Spleen (tissue), 11 donors: ENCODE results near the gene ARID1A. TPM values are rescaled to one million over a fixed set of nuclear protein-coding genes. Genes with fewer than 3 reads are reported as not detected.

Experiments
- DNase-seq: peaks from one replicate; pipeline ENCODE4 v3.0.0-alpha.2; 2020
- H3K27ac ChIP-seq, 8 donors: fragments of 200-600 bp; sonication (generic) in 7 of 8; 1 replicate in 4 of 8; 2 replicates in 4 of 8; pipeline versions ENCODE4 v1.5.0 to v1.8.0; 2016 to 2021; ENCODE audit warnings: inconsistent platforms in 4 of 8, mild to moderate bottlenecking in 4 of 8, moderate library complexity in 1 of 8
- H3K27me3 ChIP-seq, 7 donors: fragments of 200-600 bp; sonication (generic) in 6 of 7; replicated peaks in 1 of 7; 1 replicate in 4 of 7; 2 replicates in 3 of 7; pipeline versions ENCODE4 v1.5.0 to v1.8.0; 2016 to 2021; ENCODE audit warnings: inconsistent platforms in 3 of 7, mild to moderate bottlenecking in 1 of 7
- H3K36me3 ChIP-seq, 6 donors: fragments of 200-600 bp; sonication (generic) in 5 of 6; 1 replicate in 4 of 6; 2 replicates in 2 of 6; pipeline versions ENCODE4 v1.5.0 to v1.8.0; 2016 to 2021; ENCODE audit warnings: inconsistent platforms in 2 of 6
- H3K4me1 ChIP-seq, 6 donors: fragments of 200-600 bp; sonication (generic) in 5 of 6; 1 replicate in 3 of 6; 2 replicates in 3 of 6; pipeline versions ENCODE4 v1.5.0 to v1.8.0; 2016 to 2021; ENCODE audit warnings: inconsistent platforms in 3 of 6
- H3K4me3 ChIP-seq, 8 donors: fragments of 200-600 bp; sonication (generic) in 7 of 8; 1 replicate in 4 of 8; 2 replicates in 4 of 8; pipeline versions ENCODE4 v1.5.0 to v1.8.0; 2016 to 2021; ENCODE audit warnings: inconsistent platforms in 4 of 8, mild to moderate bottlenecking in 4 of 8, moderate library complexity in 2 of 8
- H3K9me3 ChIP-seq, 8 donors: fragments of 200-600 bp; sonication (generic) in 7 of 8; 1 replicate in 4 of 8; 2 replicates in 4 of 8; pipeline versions ENCODE4 v1.5.0 to v1.8.0; 2016 to 2021; ENCODE audit warnings: inconsistent platforms in 4 of 8
- CTCF ChIP-seq, 11 experiments: fragments of 200-600 bp in 7 of 11; fragments of 450-650 bp in 4 of 11; sonication (generic) in 4 of 11; IDR thresholded peaks in 8 of 11; conservative IDR thresholded peaks in 3 of 11; 1 replicate in 7 of 11; 2 replicates in 4 of 11; pipeline versions ENCODE4 v1.4.0 to v1.8.0; 2016 to 2021; ENCODE audit warnings: antibody characterized with exemption in 11 of 11, inconsistent platforms in 4 of 11, mild to moderate bottlenecking in 1 of 11
- POLR2A ChIP-seq, 3 donors: fragments of 450-650 bp; IDR thresholded peaks; one replicate each; pipeline ENCODE4 v1.5.1; 2017; ENCODE audit warnings: antibody characterized with exemption in 3 of 3, mild to moderate bottlenecking in 1 of 3
- POLR2AphosphoS5 ChIP-seq, 3 donors: sonication (generic); formaldehyde crosslinking; IDR thresholded peaks; one replicate each; pipeline ENCODE4 v1.5.1; 2017; ENCODE audit warnings: antibody characterized with exemption in 3 of 3
- WGBS, 5 donors: extraction: QIAGEN DNeasy Blood & Tissue Kit in 3 of 5; methylation state at CpG; one replicate each; pipeline versions ENCODE4 v1.1.5 to v1.1.7; 2013 to 2018; 5-methylcytosine and 5-hydroxymethylcytosine counted together
- intact Hi-C: fragments of 100-400 bp; cut with DNase I; formaldehyde crosslinking; loops from one replicate; pipeline ENCODE4 v1.15.0; 2023; ENCODE audit warnings: low total_unique reads
- polyA plus RNA-seq, 3 donors: library from polyadenylated mRNA; stranded (reverse); fragments of 200-250 nt; gene quantifications; one replicate each; pipeline ENCODE4 v1.2.1, GENCODE V29; 2013
- total RNA-seq, 7 donors: library from RNA; depleted of rRNA in 3 of 7; stranded (reverse); fragments of >200 nt in 3 of 7; fragmentation: NEBNext Ultra II Directional in 4 of 7; extraction: Animal tissue kit (Norgen Biotek cat#: 25700) in 4 of 7; gene quantifications; one replicate each; pipeline versions ENCODE4 v1.1.0 to v1.2.1, GENCODE V29; 2016 to 2021
- donor health status: healthy with polysubstance abuse.
- donor health status: DM: no; HTN: no; CAD: no; lungs with moderate emphysema.
- donor health status: DM: no; HTN: no; CAD: no.
- donor health status: Bipolar disorder and iron deficiency.
- donor health status: healthy.
- donor health status: DM: no; HTN: no; CAD: no.
- donor health status: DM: yes; HTN: yes; CAD: no.

Gene ARID1A
- total and polyA plus RNA-seq, 10 donors = 9.8 to 121 (median 91.8) TPM

- Histone ChIP-seq H3K4me1 (peaks cover 68 to 80% (median 77%) of the 10 kb centered on the region in 6 donors), H3K9me3 (no peaks in the 10 kb centered on the region), H3K27me3 (no peaks in the 10 kb centered on the region), H3K27ac (peak overlapping the region in 3 of 8 donors; percentile 4 to 49 (median 39)), H3K36me3 (no peaks in the 10 kb centered on the region), H3K4me3 (peak overlapping the region in 2 of 8 donors; percentile 5 to 95)
- DNase-seq = no peak
- intact Hi-C loops = no loop called here
- TF ChIP-seq POLR2AphosphoS5 (IDR thresholded peaks at IDR 0.05) (no peak), CTCF (IDR thresholded peaks at IDR 0.05 in 8 of 11, conservative IDR thresholded peaks at IDR 0.05 in 3 of 11) (no peak), POLR2A (IDR thresholded peaks at IDR 0.05) (no peak)
Observed at GRCh38 chr1:26700711-26701110, 4.9 kb downstream of the ARID1A start.

- WGBS, 5 donors = 45 to 56% (median 52%) methylated on average over 5 of the region's 5 CpGs
- no peak for DNase-seq
- intact Hi-C loops = no loop called here
- Histone ChIP-seq H3K27ac (peak overlapping the region in 4 of 8 donors; percentile 12 to 49 (median 30)), H3K27me3 (no peaks in the 10 kb centered on the region), H3K4me3 (peak overlapping the region in 2 of 8 donors; percentile 5 to 95), H3K36me3 (no peaks in the 10 kb centered on the region), H3K9me3 (no peaks in the 10 kb centered on the region), H3K4me1 (peaks cover 75 to 87% (median 84%) of the 10 kb centered on the region in 6 donors)
- TF ChIP-seq CTCF (IDR thresholded peaks at IDR 0.05 in 8 of 11, conservative IDR thresholded peaks at IDR 0.05 in 3 of 11) (no peak), POLR2A (IDR thresholded peaks at IDR 0.05) (no peak), POLR2AphosphoS5 (IDR thresholded peaks at IDR 0.05) (no peak)
Observed at GRCh38 chr1:26701266-26701994, 5.6 kb downstream of the ARID1A start.

GRCh38 chr1:26701995-26702679 is 6.3 kb downstream of the ARID1A start:
- intact Hi-C loops = no loop called here
- H3K4me3 ChIP-seq = peak overlapping the region in 1 of 8 donors; percentile 95
- no peak for DNase-seq
- 15 to 28% (median 18%) methylated on average over 4 of the region's 4 CpGs for WGBS, 5 donors
- no peaks in the 10 kb centered on the region for H3K9me3 ChIP-seq
- H3K27ac ChIP-seq = peak overlapping the region in 4 of 8 donors; percentile 12 to 49 (median 30)
- no peaks in the 10 kb centered on the region for H3K27me3 ChIP-seq
- TF ChIP-seq CTCF (IDR thresholded peaks at IDR 0.05 in 8 of 11, conservative IDR thresholded peaks at IDR 0.05 in 3 of 11) (no peak), POLR2AphosphoS5 (IDR thresholded peaks at IDR 0.05) (no peak), POLR2A (IDR thresholded peaks at IDR 0.05) (no peak)
- H3K36me3 ChIP-seq = no peaks in the 10 kb centered on the region
- H3K4me1 ChIP-seq = peaks cover 82 to 94% (median 92%) of the 10 kb centered on the region in 6 donors

- Histone ChIP-seq H3K36me3 (no peaks in the 10 kb centered on the region), H3K4me3 (no peak overlapping the region), H3K27ac (peak overlapping the region in 4 of 8 donors; percentile 12 to 49 (median 30)), H3K4me1 (peaks cover 88 to 99% (median 97%) of the 10 kb centered on the region in 6 donors), H3K9me3 (no peaks in the 10 kb centered on the region), H3K27me3 (no peaks in the 10 kb centered on the region)
- 11 to 28% (median 17%) methylated on average over 1 of the region's 1 CpG for WGBS, 5 donors
- intact Hi-C loops = no loop called here
- no peak for DNase-seq
- TF ChIP-seq CTCF (IDR thresholded peaks at IDR 0.05 in 8 of 11, conservative IDR thresholded peaks at IDR 0.05 in 3 of 11) (no peak), POLR2A (IDR thresholded peaks at IDR 0.05) (no peak), POLR2AphosphoS5 (IDR thresholded peaks at IDR 0.05) (no peak)
Observed at GRCh38 chr1:26702680-26703038, 6.8 kb downstream of the ARID1A start.
